Renal cortical epithelial cell (primary cell): ENCODE results near the gene ZBTB8OS. TPM values are rescaled to one million over a fixed set of nuclear protein-coding genes. Genes with fewer than 3 reads are reported as not detected.
"Not testable (repeated sequence)": the region's sequence is repeated elsewhere in the genome, so short reads cannot be mapped to it uniquely, and the experiment has no call there.

Source experiments
- DNase-seq: peaks from one replicate; pipeline ENCODE4 v3.0.0-alpha.2; 2011; ENCODE audit warnings: low read depth
- total RNA-seq: library from RNA; depleted of rRNA; stranded (reverse); fragments of >200 nt; gene quantifications from 2 replicates; pipeline ENCODE4 v1.2.3, GENCODE V29; 2014

ZBTB8OS gene
- total RNA-seq, 1 donor from 2014 or later: 50.9 TPM

DNA sequence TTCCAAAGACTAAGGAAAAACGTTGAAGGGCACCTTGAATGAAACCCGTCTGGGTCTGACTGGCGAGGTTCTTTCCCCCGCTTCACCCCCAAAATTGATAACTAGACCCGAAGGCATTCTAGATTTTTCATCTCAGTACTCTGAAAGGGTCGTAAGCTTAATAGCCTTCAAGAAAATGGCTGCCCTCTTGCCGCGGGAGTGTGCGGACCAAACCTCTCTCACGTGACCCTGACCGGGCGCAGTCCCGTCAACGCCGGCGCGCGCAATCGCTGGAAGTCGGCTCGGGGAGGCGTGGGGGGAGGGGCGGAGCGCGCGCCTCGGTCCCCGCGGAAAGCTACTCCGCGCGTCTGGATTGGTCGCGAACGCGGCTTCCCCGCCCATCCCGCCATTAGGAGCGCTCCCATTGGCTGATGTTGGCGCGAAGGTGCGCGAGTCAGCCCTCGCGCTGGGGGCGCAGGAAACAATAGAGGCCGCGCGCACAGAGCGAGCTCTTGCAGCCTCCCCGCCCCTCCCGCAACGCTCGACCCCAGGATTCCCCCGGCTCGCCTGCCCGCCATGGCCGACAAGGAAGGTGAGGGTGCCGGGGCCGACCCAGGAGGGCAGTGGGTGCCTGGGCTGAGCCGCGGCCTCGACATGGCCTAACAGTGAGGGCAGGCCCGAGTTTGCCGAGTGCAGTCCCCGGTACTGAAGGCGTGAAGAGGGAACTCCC is 556 bp upstream of the ZBTB8OS start, which contains the start of gene RBBP4:
TSS of gene RBBP4 (plus strand) at position 457 of the 709 bp plus-strand sequence. CDS start at position 556, 99 bp downstream.
- DNase-seq: peak; percentile 86

GRCh38 chr1:32647308-32648134 is 2.8 kb downstream of the ZBTB8OS start:
- DNase-seq: no peak

DNA sequence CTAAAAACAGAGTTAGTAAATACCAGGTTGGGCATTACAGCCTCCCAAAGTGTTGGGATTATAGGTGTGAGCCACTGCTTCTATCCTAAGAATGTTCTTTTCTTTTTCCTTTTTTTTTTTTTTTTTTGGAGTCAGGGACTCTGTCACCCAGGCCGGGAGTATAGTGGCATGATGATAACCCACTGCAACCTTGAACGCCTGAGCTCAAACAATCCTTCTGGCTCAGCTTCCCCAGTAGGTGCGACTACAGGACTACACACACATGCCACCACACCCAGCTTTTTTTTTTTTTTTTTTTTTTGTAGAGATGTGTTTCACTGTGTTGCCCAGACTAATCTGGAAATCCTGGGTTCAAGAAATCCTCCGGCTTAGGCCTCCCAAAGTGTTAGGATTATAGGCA is 5.9 kb downstream of the ZBTB8OS start:
- DNase-seq: no peak

DNA sequence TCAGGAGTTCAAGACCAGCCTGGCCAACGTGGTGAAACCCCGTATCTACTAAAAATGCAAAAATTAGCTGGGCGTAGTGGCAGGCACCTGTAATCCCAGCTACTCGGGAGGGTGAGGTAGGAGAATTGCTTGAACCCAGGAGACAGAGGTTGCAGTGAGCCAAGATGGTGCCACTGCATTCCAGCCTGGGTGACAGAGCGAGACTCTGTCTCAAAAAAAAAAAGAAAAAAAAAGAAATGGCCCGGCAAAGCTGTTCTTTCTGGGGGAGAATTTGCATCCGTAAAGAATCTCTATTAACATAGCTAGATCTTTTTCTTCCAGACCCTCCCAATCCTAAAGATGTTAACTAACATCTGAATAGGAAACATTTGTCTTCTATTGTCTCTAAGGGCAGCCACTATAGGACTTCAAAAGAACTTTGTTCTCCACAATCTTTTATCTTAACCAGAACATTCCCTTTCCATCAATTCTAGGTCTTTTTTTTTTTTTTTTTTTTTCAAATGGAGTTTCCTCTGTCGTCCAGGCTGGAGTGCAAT is 8.0 kb downstream of the ZBTB8OS start:
- DNase-seq: not testable (repeated sequence)

DNA sequence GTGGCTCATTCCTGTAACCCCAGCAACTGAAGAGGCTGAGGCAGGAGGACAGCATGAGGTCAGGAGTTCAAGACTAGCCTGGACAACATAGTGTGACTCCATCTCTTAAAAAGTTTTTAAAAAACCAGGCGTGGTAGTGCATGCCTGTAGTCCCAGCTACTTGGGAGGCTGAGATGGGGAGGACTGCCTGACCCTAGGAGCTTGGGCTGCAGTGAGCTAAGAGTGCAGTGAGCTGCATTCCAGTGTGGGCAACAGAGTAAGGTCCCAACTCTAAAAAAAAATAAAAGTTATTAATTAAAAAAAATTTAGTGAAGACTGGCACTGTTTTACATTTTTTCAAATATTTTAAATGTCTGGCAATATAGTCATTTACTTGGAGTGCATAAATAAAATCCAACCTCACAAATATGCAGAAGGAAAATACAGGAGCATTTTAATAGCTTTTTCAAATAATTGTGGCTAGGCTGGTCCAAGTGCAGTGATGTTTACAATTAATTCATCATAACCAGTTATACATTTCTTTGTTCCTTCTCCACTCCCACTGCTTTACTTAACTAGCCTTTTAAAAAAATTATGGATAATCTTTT is 10.8 kb downstream of the ZBTB8OS start:
- no peak for DNase-seq

DNA sequence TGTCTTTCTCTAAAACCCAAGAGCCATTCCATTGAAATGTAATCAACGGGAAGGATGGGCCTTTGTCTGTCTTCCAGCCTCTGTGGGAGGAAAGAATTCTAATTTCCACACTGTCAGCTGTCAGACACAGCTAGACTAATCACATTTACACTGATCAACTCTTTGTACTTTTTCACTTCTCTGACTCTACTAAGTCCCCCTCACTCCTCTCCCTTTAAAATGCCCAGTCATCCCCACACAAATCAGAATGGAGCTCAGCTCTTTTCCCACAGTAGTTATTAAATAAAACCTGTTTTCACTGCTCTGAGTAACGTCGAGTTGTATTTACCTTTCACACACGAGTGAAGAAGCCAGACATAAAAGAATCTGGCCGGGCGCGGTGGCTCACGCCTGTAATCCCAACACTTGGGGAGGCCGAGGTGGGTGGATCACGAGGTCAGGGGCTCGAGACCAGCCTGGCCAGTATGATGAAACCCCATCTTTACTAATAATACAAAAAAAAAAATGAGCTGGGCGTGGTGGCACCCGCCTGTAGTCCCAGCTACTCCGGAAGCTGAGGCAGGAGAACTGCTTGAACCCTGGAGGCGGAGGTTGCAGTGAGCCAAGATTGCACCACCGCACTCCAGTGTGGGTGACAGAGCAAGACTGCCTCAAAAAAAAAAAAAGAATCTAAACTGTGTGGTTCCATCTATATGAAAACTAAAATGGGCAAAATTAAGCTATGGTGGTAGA is 13.3 kb downstream of the ZBTB8OS start:
- DNase-seq: peak; percentile 23

DNA sequence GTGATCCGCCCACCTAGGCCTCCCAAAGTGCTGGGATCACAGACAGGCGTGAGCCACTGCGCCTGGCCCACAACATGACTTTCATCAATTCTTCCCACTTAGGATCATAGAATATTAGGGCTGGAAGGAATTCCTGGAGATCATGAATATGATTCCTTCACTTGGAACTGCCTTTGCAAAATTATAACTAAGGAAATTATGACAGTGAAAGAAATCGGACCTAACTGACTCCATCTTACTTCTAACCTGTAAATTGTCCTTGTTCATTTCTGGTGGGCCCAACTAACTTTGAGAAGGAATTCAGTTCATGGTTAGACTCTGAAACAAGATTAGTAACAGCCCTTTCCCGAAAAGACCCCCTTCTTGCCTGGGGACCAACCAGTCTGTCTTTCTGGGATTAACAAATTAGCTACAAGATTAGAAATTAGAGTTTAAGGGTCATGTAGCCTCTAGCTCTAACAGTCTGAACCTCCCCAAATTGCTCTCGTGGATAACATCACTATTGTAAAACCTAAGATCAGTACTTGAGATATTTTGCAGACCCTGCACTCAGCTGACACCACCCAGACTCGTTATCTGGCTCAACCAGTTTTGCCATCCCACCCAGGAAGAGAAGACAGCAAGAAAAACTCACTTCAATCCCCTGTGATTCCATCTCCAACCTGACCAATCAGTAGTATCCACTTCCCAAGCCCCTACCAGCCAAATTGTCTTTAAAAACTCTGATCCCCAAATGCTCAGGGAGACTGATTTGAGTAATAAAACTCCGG is 14.7 kb downstream of the ZBTB8OS start:
- DNase-seq: no peak

- no peak for DNase-seq
Measured at GRCh38 chr1:32632829-32633228, 17.5 kb downstream of the ZBTB8OS start.

- not testable (repeated sequence) for DNase-seq
Measured at GRCh38 chr1:32630173-32630572, 20.2 kb downstream of the ZBTB8OS start.

DNA sequence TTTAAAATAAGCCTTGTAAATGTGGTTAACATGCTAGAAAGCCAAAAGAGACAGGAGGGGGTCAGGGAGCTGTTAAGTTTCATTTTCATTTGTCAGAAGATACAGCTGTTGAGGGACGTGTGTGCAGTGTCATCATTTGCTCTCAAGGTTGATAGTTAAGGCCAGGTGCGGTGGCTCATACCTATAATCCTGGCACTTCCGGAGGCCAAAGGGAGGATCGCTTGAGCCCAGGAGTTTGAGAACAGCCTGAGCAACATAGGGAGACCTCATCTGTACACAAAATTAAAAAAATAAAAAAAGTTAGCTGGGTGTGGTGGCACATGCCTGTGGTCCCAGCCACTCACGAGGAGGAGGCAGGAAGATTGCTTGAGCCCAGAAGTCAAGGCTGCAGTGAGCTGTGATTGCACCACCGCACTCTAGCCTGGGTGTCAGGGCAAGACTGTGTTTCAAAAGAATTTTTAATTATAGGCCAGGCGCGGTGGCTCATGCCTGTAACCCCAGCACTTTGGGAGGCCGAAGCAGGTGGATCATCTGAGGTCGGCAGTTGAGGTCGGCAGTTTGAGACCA is 22.7 kb downstream of the ZBTB8OS start:
- no peak for DNase-seq

DNA sequence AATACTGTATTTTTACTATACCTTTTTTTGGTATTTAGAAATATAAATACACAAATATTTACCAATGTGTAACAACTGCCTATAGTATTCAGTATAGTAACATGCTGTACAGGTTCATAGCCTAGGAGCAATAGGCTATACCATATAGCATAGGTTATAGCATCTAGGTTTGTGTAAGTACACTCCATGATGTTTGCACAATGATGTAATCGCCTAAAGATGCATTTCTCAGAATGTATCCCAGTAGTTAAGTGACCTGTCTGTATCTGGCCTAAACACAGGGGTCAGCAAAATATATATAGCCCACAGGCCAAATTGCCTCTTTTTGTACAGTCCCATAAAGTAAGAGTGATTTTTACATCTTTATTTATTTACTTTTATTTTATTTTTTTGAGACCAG is 24.2 kb downstream of the ZBTB8OS start:
- no peak for DNase-seq

DNA sequence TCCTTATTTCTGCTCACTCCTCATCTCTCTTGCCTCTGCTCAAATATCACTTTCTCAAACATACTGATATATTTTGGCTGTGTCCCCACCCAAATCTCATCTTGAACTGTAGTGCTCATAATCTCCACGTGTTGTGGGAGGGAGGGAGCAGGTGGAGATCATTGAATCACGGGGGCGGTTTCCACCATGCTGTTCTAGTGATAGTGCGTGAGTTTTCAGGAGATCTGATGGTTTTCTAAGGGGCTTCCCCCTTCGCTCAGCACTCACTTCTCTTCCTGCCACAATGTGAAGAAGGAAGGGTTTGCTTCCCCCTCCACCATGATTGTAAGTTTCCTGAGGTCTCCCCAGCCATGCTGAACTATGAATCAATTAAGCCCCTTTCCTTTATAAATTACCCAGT is 26.6 kb downstream of the ZBTB8OS start:
- no peak for DNase-seq

DNA sequence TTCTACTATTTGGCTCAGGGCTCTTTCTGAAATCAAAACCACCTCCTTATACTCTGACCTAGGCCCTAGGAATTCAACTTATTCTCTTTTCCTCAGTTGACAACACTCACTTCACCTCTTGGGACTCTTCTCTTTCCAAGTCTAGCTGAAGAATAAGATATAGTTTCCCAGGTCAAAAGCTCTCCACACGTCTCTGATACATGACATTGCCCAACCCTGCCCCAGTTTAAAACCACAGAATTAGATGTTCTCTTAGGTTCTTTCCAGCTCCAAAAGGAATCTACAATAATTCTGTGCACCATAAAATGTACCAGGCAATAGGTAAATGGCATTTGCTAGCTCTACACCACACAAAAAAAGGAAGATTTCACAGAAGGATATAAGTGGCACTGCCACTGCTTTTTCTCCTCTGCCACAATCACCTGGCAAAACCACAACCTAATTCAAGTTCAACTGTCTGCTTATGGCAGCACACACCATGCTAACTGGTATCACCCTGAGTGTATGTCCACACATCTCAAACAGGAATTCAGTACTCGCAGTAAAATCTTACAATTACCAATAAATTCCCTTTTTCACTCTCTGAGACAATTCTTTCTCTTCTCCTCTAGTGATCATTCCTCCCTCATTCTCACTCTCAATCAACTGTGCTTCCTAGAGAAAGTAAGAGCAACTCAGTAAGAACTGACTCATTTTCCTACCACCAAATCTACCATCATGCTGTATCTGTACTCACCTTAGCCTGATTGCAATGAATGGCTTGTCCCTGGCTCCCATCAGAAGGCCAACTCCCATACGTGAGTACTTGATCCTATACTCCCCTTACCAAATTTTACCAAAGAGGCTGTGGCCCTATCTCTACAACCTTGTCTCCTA is 27.3 kb downstream of the ZBTB8OS start:
- no peak for DNase-seq

DNA sequence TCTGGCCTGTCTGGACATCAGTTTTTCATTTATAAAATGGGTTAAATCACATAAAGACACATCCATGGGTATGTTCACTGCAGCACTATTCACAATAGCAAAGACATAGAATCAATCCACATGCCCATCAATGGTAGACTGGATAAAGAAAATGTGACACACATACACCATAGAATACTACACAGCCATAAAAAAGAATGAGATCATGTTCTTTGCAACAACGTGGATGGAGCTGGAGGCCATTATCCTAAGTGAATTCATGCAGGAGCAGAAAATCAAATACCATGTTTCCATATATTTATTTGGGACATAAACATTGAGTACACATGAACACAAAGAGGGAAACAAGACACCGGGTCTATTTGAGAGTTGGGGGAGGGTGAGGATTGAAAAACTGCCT is 28.1 kb downstream of the ZBTB8OS start:
- DNase-seq: no peak

DNA sequence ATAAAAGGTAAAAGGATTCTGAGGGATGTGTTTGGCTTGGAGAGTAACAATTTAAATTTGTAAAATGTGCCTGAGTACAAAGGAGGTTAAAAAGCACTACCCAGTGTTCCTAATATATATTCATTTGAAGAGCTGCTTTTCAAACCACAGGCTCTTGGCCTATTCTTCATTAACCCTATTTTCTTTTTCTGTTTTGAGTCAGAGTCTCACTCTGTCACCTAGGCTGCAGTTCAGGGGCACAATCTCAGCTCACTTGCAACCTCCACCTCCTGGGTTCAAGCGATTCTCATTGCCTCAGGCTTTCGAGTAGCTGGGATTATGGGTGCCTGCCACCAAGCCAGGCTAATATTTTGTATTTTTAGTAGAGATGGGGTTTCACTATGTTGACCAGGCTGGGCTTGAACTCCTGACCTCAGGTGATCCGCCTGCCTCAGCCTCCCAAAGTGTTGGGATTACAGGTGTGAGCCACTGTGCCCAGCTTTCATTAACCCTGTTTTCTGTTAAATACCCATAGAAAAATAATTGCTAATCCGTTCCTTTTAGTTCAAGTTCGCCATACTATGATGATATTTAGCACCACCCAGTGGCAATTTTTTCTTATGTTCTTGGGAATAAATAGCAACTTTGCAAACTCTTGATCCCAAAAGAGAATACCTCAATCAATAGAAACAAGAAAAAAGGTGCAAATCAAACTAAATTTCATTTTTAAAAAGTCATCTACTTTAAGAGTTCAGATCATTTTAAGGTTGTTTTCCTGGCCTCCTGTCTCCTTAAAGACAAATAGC is 30.5 kb downstream of the ZBTB8OS start:
- peak; percentile 19 for DNase-seq

DNA sequence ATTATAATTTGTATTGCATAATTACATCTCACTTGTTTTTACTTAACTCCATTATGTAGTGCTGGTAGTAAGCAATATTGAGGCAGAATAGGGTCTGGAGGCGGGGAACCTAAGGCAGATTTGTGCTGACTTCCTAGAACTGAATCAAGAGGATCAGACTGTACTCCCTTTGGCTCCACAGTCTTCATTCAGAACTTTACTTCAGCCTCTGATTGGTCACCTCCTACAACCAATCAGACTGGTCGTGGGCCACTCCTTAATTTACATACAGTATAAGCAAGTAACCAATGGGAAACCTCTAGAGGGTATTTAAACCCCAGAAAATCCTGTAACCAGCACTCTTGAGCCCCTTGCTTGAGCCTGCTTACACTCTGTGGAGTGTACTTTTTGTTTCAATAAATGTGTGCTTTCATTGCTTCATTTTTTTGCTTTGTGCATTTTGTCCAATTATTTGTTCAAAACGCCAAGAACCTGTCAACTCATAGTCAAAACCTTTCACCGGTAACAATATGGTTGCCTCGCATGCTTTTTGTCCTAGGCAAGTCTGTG is 31.6 kb downstream of the ZBTB8OS start:
- no peak for DNase-seq

- no peak for DNase-seq
Measured at GRCh38 chr1:32613472-32613871, 36.9 kb downstream of the ZBTB8OS start.

- DNase-seq: peak; percentile 62
Measured at GRCh38 chr1:32612189-32612881, 38.0 kb downstream of the ZBTB8OS start.
